OCI-LY1 (cell line): ENCODE measurements around the gene TRPM6.

Source experiments
- EZH2 ChIP-seq: fragments of 200-600 bp; sonication (generic), shearing (Covaris generic); IDR thresholded peaks from 2 replicates; pipeline ENCODE4 v1.8.0; 2017; ENCODE audit warnings: borderline replicate concordance, mixed run types, mild to moderate bottlenecking, antibody characterized with exemption, low read length, moderate library complexity, mixed read lengths
- TF ChIP-seq, protein P1 (sequence below): fragments of 200-600 bp; sonication (generic), shearing (Covaris generic); IDR thresholded peaks from 2 replicates; pipeline ENCODE4 v1.5.1; 2017; ENCODE audit warnings: mild to moderate bottlenecking, antibody characterized with exemption, low read length, moderate library complexity, mixed read lengths

DNA sequence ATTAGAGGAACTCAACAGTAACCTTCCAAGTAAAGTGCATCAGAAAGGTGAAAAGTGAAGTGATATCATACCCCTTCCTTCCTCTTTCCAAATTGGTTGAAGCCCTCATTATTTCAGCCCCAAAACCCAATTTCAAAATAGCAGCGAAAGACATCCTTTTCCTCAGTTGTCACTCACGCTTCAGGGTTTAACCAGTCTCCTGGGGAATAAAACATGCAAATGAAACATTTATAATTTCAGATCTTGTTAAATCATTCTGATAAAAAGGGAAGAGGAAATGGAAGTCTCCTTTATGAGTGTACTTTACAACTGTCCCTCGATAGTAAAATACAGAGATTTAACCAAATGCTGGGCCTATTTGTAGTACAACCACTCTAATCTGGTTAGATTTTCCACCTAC, 22.5 kb downstream of the TRPM6 start:
- TF ChIP-seq, protein P1, sequence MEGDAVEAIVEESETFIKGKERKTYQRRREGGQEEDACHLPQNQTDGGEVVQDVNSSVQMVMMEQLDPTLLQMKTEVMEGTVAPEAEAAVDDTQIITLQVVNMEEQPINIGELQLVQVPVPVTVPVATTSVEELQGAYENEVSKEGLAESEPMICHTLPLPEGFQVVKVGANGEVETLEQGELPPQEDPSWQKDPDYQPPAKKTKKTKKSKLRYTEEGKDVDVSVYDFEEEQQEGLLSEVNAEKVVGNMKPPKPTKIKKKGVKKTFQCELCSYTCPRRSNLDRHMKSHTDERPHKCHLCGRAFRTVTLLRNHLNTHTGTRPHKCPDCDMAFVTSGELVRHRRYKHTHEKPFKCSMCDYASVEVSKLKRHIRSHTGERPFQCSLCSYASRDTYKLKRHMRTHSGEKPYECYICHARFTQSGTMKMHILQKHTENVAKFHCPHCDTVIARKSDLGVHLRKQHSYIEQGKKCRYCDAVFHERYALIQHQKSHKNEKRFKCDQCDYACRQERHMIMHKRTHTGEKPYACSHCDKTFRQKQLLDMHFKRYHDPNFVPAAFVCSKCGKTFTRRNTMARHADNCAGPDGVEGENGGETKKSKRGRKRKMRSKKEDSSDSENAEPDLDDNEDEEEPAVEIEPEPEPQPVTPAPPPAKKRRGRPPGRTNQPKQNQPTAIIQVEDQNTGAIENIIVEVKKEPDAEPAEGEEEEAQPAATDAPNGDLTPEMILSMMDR, result no peak
- TF ChIP-seq EZH2, result no peak
